DMS114 treated with DMSO at 0.1 percent for 48 hours (cell line): ENCODE data around the gene SLC30A9.

Source experiments
- DNase-seq: peaks from one replicate; lab custom pipeline; 2025; ENCODE audit not compliant: unreplicated experiment; lab: John Stamatoyannopoulos, UW

SLC30A9 gene

GRCh38 chr4:41998019-41998418, 7.7 kb downstream of the SLC30A9 start:
- no peak for DNase-seq

- DNase-seq: no peak
Measured at GRCh38 chr4:41999321-41999720, 9.0 kb downstream of the SLC30A9 start.

GRCh38 chr4:42008011-42008786, 17.9 kb downstream of the SLC30A9 start:
- DNase-seq: no peak

GRCh38 chr4:42015438-42015837, 25.1 kb downstream of the SLC30A9 start:
- no peak for DNase-seq

- DNase-seq: no peak
Measured at GRCh38 chr4:42018451-42018850, 28.1 kb downstream of the SLC30A9 start.

GRCh38 chr4:42048394-42048793, 58.1 kb downstream of the SLC30A9 start:
- DNase-seq: no peak

GRCh38 chr4:42050516-42051249, 60.4 kb downstream of the SLC30A9 start:
- no peak for DNase-seq

GRCh38 chr4:42066402-42066801, 76.1 kb downstream of the SLC30A9 start:
- no peak for DNase-seq

- DNase-seq: no peak
Measured at GRCh38 chr4:42067264-42067663, 76.9 kb downstream of the SLC30A9 start.

GRCh38 chr4:42070463-42070862, 80.1 kb downstream of the SLC30A9 start:
- no peak for DNase-seq

GRCh38 chr4:42074294-42074693, 84.0 kb downstream of the SLC30A9 start:
- DNase-seq: no peak

- DNase-seq: no peak
Measured at GRCh38 chr4:42078184-42078801, 88.0 kb downstream of the SLC30A9 start.

GRCh38 chr4:42080306-42080705, 90.0 kb downstream of the SLC30A9 start:
- no peak for DNase-seq

GRCh38 chr4:42083816-42084215, 93.5 kb downstream of the SLC30A9 start:
- no peak for DNase-seq

GRCh38 chr4:42088386-42088785, 98.1 kb downstream of the SLC30A9 start:
- DNase-seq: no peak

GRCh38 chr4:42101446-42101975, 111.2 kb downstream of the SLC30A9 start:
- no peak for DNase-seq

GRCh38 chr4:42104521-42104920, 114.2 kb downstream of the SLC30A9 start:
- no peak for DNase-seq

- no peak for DNase-seq
Measured at GRCh38 chr4:42112846-42113245, 122.5 kb downstream of the SLC30A9 start.

GRCh38 chr4:42119886-42120285, 129.6 kb downstream of the SLC30A9 start:
- DNase-seq: no peak

GRCh38 chr4:42122237-42122636, 131.9 kb downstream of the SLC30A9 start:
- no peak for DNase-seq

- no peak for DNase-seq
Measured at GRCh38 chr4:42123071-42123644, 132.8 kb downstream of the SLC30A9 start.
